HCT116 (cell line): ENCODE data around the gene CYP4A11. TPM values are rescaled to one million over a fixed set of nuclear protein-coding genes. Genes with fewer than 3 reads are reported as not detected.

Experiments used
- ATAC-seq: fragments of 200-7000 bp; cut with Tn5 transposase; 2 replicates; pipeline ENCODE4 v1.9.1; 2020; ENCODE audit warnings: mild to moderate bottlenecking, moderate library complexity
- BruUV-seq: library from RNA; stranded (reverse); fragments of 400-500 nt; replicated peaks from 2 replicates; lab custom pipeline; 2021; lab: Mats Ljungman, UMichigan
- CTCF ChIA-PET: fragments of 300-600 bp; sonication (Branson Sonifier 250); formaldehyde crosslinking; loops from one replicate; lab custom pipeline; 2021; ENCODE audit warnings: antibody characterized with exemption; lab: Charles Lee
- POLR2A ChIA-PET: fragments of 300-600, 350-600 bp; sonication (Branson Sonifier 250); formaldehyde crosslinking; loops from one replicate; lab custom pipeline; 2021; ENCODE audit warnings: antibody characterized with exemption; lab: Charles Lee
- RAD21 ChIA-PET, 2 experiments: fragments of 300-600 bp; sonication (Branson Sonifier 250); formaldehyde crosslinking; loops; one replicate each; lab custom pipeline; 2023; ENCODE audit warnings: low total read pairs in 2 of 2; ENCODE audit not compliant: uncharacterized antibody in 2 of 2, unreplicated experiment in 2 of 2, low non-redundant PET in 1 of 2; lab: Charles Lee
- DNase-seq: peaks from one replicate; pipeline ENCODE4 v3.0.0-alpha.2; 2010; ENCODE audit warnings: low read depth, low spot score
- H2AFZ ChIP-seq: fragments of 200-600 bp; shearing (Covaris generic), sonication (generic); 2 replicates; pipeline ENCODE4 v1.6.1; 2017; ENCODE audit warnings: low read depth, mixed run types, mixed read lengths, antibody characterized with exemption, low read length; ENCODE audit not compliant: poor library complexity, severe bottlenecking
- H3K27ac ChIP-seq: 2 replicates; pipeline ENCODE4 v1.5.1; 2012; ENCODE audit warnings: low read depth, low read length
- H3K27me3 ChIP-seq: fragments of 200-600 bp; sonication (generic); 2 replicates; pipeline ENCODE4 v1.6.1; 2016; ENCODE audit warnings: mixed run types, low read length, mixed read lengths; ENCODE audit not compliant: insufficient read depth
- H3K36me3 ChIP-seq, 2 experiments: fragments of 200-500 bp in 1 of 2; fragments of 200-600 bp in 1 of 2; sonication (Bioruptor generic) in 1 of 2; sonication (generic) in 1 of 2; 2 replicates each; pipeline versions ENCODE4 v1.5.1 to v1.6.1; 2014 to 2016; ENCODE audit warnings: low read length in 2 of 2, inconsistent platforms in 1 of 2, mixed read lengths in 1 of 2, mixed run types in 1 of 2; ENCODE audit not compliant: insufficient read depth in 2 of 2, control insufficient read depth in 1 of 2
- H3K4me1 ChIP-seq, 2 experiments: fragments of 200-600 bp in 1 of 2; sonication (generic) in 1 of 2; 2 replicates each; pipeline versions ENCODE4 v1.5.1 to v1.6.1; 2012 to 2017; ENCODE audit warnings: low read length in 2 of 2, inconsistent platforms in 1 of 2, mild to moderate bottlenecking in 1 of 2, mixed read lengths in 1 of 2, mixed run types in 1 of 2, moderate library complexity in 1 of 2; ENCODE audit not compliant: insufficient read depth in 2 of 2, control insufficient read depth in 1 of 2
- H3K4me2 ChIP-seq: fragments of 200-600 bp; sonication (generic); 2 replicates; pipeline ENCODE4 v1.6.1; 2017; ENCODE audit warnings: mixed run types, low read length, mixed read lengths
- H3K4me3 ChIP-seq, 2 experiments: fragments of 200-600 bp in 1 of 2; sonication (generic) in 1 of 2; replicated peaks in 1 of 2; 2 replicates each; pipeline ENCODE4 v1.5.1; 2011 to 2016; ENCODE audit warnings: low read length in 2 of 2, control low read depth in 1 of 2, low read depth in 1 of 2, mild to moderate bottlenecking in 1 of 2, mixed read lengths in 1 of 2, mixed run types in 1 of 2
- H3K79me2 ChIP-seq: fragments of 200-600 bp; sonication (generic); 2 replicates; pipeline ENCODE4 v1.6.1; 2017; ENCODE audit warnings: mild to moderate bottlenecking, mixed run types, low read length, moderate library complexity, mixed read lengths; ENCODE audit not compliant: insufficient read depth
- H3K9ac ChIP-seq: fragments of 200-600 bp; sonication (generic); 2 replicates; pipeline ENCODE4 v1.6.1; 2016; ENCODE audit warnings: low read length, mixed read lengths
- H3K9me2 ChIP-seq: fragments of 200-600 bp; sonication (generic), shearing (Covaris generic); 2 replicates; pipeline ENCODE4 v1.6.1; 2017; ENCODE audit warnings: mixed run types, mild to moderate bottlenecking, moderate library complexity; ENCODE audit not compliant: insufficient read depth
- H3K9me3 ChIP-seq, 2 experiments: fragments of 200-500 bp in 1 of 2; fragments of 200-600 bp in 1 of 2; sonication (Bioruptor generic) in 1 of 2; sonication (generic) in 1 of 2; 2 replicates each; pipeline ENCODE4 v1.6.1; 2014 to 2017; ENCODE audit warnings: low read length in 2 of 2, mixed read lengths in 2 of 2, inconsistent platforms in 1 of 2, low read depth in 1 of 2, mild to moderate bottlenecking in 1 of 2, mixed run types in 1 of 2, moderate library complexity in 1 of 2; ENCODE audit not compliant: control insufficient read depth in 1 of 2, insufficient read depth in 1 of 2
- H4K20me1 ChIP-seq: fragments of 200-600 bp; sonication (generic), shearing (Covaris generic); 2 replicates; pipeline ENCODE4 v1.6.1; 2017; ENCODE audit warnings: mixed run types, mild to moderate bottlenecking, moderate library complexity; ENCODE audit not compliant: insufficient read depth
- ATF3 ChIP-seq: IDR thresholded peaks from 2 replicates; pipeline ENCODE4 v1.6.1; 2012
- CBX3 ChIP-seq: IDR thresholded peaks from 2 replicates; pipeline ENCODE4 v1.6.1; 2012; ENCODE audit warnings: low read depth
- ELF1 ChIP-seq: IDR thresholded peaks from 2 replicates; pipeline ENCODE4 v1.6.1; 2012; ENCODE audit warnings: low read depth, borderline replicate concordance
- FOSL1 ChIP-seq: IDR thresholded peaks from 2 replicates; pipeline ENCODE4 v1.6.1; 2012; ENCODE audit warnings: low read depth
- POLR2A ChIP-seq: IDR thresholded peaks from 2 replicates; pipeline ENCODE4 v1.7.0; 2011; ENCODE audit warnings: borderline replicate concordance; ENCODE audit not compliant: insufficient read depth, insufficient read length; ENCODE audit errors: extremely low read depth
- RAD21 ChIP-seq: IDR thresholded peaks from 2 replicates; pipeline ENCODE4 v1.6.1; 2012; ENCODE audit warnings: low read depth, mild to moderate bottlenecking
- SIN3A ChIP-seq: IDR thresholded peaks from 2 replicates; pipeline ENCODE4 v1.6.1; 2012; ENCODE audit warnings: low read depth
- SP1 ChIP-seq: IDR thresholded peaks from 2 replicates; pipeline ENCODE4 v1.6.1; 2012; ENCODE audit warnings: low read depth
- SRF ChIP-seq: IDR thresholded peaks from 2 replicates; pipeline ENCODE4 v1.6.1; 2012; ENCODE audit warnings: low read depth
- TCF7L2 ChIP-seq: IDR thresholded peaks from 2 replicates; pipeline ENCODE4 v1.7.0; 2011; ENCODE audit warnings: borderline replicate concordance, inconsistent platforms; ENCODE audit not compliant: insufficient read depth, insufficient read length; ENCODE audit errors: extremely low read depth
- YY1 ChIP-seq: IDR thresholded peaks from 2 replicates; pipeline ENCODE4 v1.6.1; 2011; ENCODE audit warnings: low read length, low read depth, moderate library complexity, mild to moderate bottlenecking; ENCODE audit not compliant: insufficient replicate concordance; ENCODE audit errors: extremely low read depth
- intact Hi-C: fragments of 100-400 bp; cut with micrococcal nuclease; formaldehyde crosslinking; loops from 2 replicates; pipeline ENCODE4 v1.10.0; 2022
- total RNA-seq: library from RNA; stranded (reverse); gene quantifications from one replicate; pipeline ENCODE4 v1.2.1, GENCODE V29; 2021; ENCODE audit not compliant: unreplicated experiment
- TF ChIP-seq, protein P1 (sequence below): IDR thresholded peaks from 2 replicates; pipeline ENCODE4 v1.6.1; 2012
- TF ChIP-seq, protein P2 (sequence below): IDR thresholded peaks from 2 replicates; pipeline ENCODE4 v1.6.1; 2011; ENCODE audit warnings: mild to moderate bottlenecking, low read length, moderate library complexity; ENCODE audit not compliant: insufficient replicate concordance; ENCODE audit errors: extremely low read depth

CYP4A11 gene
- total RNA-seq, 1 experiment from 2014 or later = not detected

GRCh38 chr1:46910790-46911189 is 30.5 kb downstream of the CYP4A11 start:
- no peak overlapping the region for H3K9ac ChIP-seq
- H4K20me1 ChIP-seq = no peaks in the 10 kb centered on the region
- H3K79me2 ChIP-seq = no peaks in the 10 kb centered on the region
- no peaks in the 10 kb centered on the region for H3K9me2 ChIP-seq
- no peaks in the 10 kb centered on the region for H3K36me3 ChIP-seq
- no peak overlapping the region for H3K4me3 ChIP-seq
- H3K27me3 ChIP-seq = no peaks in the 10 kb centered on the region
- CTCF ChIA-PET = no interaction called here
- BruUV-seq = no TSS peak
- intact Hi-C loops = no loop called here
- TF ChIP-seq CBX3 = no peak
- no peak for TF ChIP-seq ATF3
- no peak for TF ChIP-seq RAD21
- no peak for TF ChIP-seq TCF7L2
- TF ChIP-seq YY1 = no peak
- TF ChIP-seq ELF1 = no peak
- no peak for TF ChIP-seq FOSL1
- no peak for TF ChIP-seq SIN3A
- TF ChIP-seq, protein P1, sequence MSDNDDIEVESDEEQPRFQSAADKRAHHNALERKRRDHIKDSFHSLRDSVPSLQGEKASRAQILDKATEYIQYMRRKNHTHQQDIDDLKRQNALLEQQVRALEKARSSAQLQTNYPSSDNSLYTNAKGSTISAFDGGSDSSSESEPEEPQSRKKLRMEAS = no peak
- no peak for TF ChIP-seq SRF
- no peak for TF ChIP-seq POLR2A
- no peak for TF ChIP-seq SP1
- TF ChIP-seq, protein P2, sequence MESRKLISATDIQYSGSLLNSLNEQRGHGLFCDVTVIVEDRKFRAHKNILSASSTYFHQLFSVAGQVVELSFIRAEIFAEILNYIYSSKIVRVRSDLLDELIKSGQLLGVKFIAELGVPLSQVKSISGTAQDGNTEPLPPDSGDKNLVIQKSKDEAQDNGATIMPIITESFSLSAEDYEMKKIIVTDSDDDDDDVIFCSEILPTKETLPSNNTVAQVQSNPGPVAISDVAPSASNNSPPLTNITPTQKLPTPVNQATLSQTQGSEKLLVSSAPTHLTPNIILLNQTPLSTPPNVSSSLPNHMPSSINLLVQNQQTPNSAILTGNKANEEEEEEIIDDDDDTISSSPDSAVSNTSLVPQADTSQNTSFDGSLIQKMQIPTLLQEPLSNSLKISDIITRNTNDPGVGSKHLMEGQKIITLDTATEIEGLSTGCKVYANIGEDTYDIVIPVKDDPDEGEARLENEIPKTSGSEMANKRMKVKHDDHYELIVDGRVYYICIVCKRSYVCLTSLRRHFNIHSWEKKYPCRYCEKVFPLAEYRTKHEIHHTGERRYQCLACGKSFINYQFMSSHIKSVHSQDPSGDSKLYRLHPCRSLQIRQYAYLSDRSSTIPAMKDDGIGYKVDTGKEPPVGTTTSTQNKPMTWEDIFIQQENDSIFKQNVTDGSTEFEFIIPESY = no peak
- POLR2A ChIA-PET = no interaction called here
- H3K4me2 ChIP-seq = no peak overlapping the region
- DNase-seq (no peak), ATAC-seq (no peak)
- no peaks in the 10 kb centered on the region for H3K9me3 ChIP-seq
- no peak overlapping the region for H3K27ac ChIP-seq
- RAD21 ChIA-PET = no interaction called here
- no peaks in the 10 kb centered on the region for H3K4me1 ChIP-seq
- H2AFZ ChIP-seq = no peak overlapping the region
